Sigmoid colon (tissue), 4 donors: Measurements from ENCODE around the gene DAP3.
A peak's percentile ranks its signal among the peaks of the same experiment; 100 is the strongest.

Source experiments
- EP300 ChIP-seq, 4 donors: sonication (generic); formaldehyde crosslinking; IDR thresholded peaks; one replicate each; pipeline ENCODE4 v1.6.1; 2017; ENCODE audit warnings: antibody characterized with exemption in 4 of 4
- POLR2A ChIP-seq, 2 donors: fragments of 450-650 bp; IDR thresholded peaks; one replicate each; pipeline ENCODE4 v1.6.1; 2016; ENCODE audit warnings: antibody characterized with exemption in 2 of 2, mild to moderate bottlenecking in 2 of 2, moderate library complexity in 2 of 2
- POLR2AphosphoS5 ChIP-seq, 4 donors: sonication (generic); formaldehyde crosslinking; IDR thresholded peaks; one replicate each; pipeline ENCODE4 v1.6.1; 2017; ENCODE audit warnings: antibody characterized with exemption in 4 of 4
- TF ChIP-seq, protein P1 (sequence below), 4 experiments: fragments of 450-650 bp in 3 of 4; fragments of 200-600 bp in 1 of 4; IDR thresholded peaks; one replicate each; pipeline ENCODE4 v1.5.1; 2016 to 2019; ENCODE audit warnings: antibody characterized with exemption in 4 of 4, mild to moderate bottlenecking in 3 of 4, moderate library complexity in 2 of 4

DNA sequence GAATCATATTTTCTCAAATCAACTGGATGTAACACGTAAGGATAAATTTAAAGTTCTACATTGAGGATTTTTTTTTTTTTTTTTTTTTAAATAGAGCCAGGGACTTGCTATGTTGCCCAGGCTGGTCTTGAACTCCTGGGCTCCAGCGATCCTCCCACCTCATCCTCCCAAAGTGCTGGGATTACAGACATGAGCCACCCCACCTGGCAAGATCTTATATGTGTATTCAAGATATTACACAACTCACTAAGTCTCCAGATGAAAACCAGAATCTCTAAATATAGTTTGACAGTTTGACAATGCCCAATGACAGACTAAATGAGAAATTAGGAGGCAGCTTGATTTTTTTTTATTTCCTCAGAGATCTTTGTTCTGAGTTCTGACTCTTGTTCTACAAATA, 7.1 kb upstream of the DAP3 start:
- TF ChIP-seq POLR2A (IDR thresholded peaks at IDR 0.05) (no peak), EP300 (IDR thresholded peaks at IDR 0.05) (no peak), POLR2AphosphoS5 (IDR thresholded peaks at IDR 0.05) (peak in 2 of 4 donors; percentile 14 to 35)
- TF ChIP-seq, protein P1, sequence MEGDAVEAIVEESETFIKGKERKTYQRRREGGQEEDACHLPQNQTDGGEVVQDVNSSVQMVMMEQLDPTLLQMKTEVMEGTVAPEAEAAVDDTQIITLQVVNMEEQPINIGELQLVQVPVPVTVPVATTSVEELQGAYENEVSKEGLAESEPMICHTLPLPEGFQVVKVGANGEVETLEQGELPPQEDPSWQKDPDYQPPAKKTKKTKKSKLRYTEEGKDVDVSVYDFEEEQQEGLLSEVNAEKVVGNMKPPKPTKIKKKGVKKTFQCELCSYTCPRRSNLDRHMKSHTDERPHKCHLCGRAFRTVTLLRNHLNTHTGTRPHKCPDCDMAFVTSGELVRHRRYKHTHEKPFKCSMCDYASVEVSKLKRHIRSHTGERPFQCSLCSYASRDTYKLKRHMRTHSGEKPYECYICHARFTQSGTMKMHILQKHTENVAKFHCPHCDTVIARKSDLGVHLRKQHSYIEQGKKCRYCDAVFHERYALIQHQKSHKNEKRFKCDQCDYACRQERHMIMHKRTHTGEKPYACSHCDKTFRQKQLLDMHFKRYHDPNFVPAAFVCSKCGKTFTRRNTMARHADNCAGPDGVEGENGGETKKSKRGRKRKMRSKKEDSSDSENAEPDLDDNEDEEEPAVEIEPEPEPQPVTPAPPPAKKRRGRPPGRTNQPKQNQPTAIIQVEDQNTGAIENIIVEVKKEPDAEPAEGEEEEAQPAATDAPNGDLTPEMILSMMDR (IDR thresholded peaks at IDR 0.05) = no peak
